HG03521 (cell line): Measurements from ENCODE around the gene VIP.

ENCODE experiments used
- ATAC-seq: cut with Tn5 transposase; IDR thresholded peaks from one replicate; pipeline ENCODE4 v1.9.1; 2021; ENCODE audit warnings: mild to moderate bottlenecking, moderate library complexity; ENCODE audit not compliant: unreplicated experiment

VIP gene

GRCh38 chr6:152775428-152775827 is 24.8 kb downstream of the VIP start:
- no peak for ATAC-seq

- no peak for ATAC-seq
These were observed 26.2 kb downstream of the VIP start for GRCh38 chr6:152776833-152777232.

GRCh38 chr6:152783217-152783878 is 32.8 kb downstream of the VIP start:
- no peak for ATAC-seq

- no peak for ATAC-seq
These were observed 44.1 kb downstream of the VIP start for GRCh38 chr6:152794696-152795095.

DNA sequence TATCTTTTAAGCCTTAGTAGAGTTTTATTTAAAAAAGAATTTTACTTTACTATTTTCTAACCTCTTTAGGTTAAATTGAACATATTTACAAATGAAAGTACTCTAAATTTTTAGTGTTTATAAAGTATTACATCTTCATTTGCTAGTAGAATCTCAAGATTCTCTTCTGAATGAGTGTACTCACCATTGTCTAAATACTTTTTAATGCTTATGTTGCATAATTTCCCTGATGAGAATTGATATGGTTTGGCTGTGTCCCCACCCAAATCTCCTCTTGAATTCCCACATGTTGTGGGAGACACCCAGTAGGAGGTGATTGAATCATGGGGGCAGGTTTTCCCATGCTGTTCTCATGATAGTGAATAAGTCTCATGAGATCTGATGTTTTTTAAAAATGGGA is 53.6 kb downstream of the VIP start:
- ATAC-seq = no peak
